ENCODE measurements around the gene IPO7.

The IPO7 gene

DNA sequence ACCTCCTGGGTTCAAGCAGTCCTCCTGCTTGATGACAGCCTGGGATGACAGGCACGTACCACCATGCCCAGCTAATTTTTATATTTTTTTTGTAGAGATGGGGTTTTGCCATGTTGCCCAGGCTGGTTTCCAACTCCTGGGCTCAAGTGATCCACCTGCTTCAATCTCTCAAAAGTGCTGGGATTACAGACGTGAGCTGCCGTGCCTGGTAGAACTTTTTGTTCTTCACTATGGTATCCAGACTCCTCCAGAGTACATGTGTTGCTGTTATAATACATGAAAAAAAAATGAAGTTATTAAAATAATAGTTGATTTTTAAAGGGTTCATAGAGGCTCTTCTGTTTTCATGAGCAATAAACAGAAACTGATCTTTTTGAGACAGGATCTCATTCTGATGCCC, 105.9 kb downstream of the IPO7 start:
- no peak for DNase-seq (ENCODE audit: low read depth, low spot score)

DNA sequence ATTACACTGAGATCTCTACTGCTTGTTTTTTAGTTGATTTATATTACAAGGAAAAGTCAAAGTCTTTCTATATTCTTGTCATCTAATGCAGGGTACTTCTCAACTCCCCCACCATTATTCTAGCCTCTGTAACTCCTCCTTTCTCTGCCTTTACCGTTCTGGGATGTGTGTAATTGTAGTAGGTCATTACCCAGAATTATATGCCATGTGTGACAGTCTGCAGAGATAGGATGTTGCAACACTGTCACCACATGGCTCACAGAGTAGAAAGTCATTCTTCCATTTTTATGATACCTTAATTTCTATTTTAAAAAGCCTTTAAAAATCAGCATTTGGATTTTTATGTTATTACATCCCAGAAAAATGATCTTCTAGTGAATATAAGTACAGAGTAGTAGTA, 109.0 kb downstream of the IPO7 start:
- DNase-seq (ENCODE audit: low read depth, low spot score), result no peak

DNA sequence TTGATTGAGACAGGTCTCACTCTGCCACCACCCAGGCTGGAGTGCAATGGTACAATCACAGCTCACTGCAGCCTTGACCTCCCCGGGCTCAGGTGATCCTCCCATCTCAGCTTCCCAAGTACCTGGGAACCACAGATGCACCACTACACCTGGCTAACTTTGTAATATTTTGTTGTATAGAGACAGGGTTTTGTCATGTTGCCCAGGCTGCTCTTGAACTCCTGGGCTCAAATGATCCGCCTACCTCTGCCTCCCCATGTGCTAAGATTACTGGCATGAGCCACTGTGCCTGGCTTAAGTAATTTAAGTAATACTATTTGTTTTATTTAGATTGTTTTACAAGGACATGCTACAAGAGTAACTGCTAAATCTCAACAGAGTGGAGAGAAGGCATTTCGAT, 109.9 kb downstream of the IPO7 start:
- DNase-seq (ENCODE audit: low read depth, low spot score), result no peak

DNA sequence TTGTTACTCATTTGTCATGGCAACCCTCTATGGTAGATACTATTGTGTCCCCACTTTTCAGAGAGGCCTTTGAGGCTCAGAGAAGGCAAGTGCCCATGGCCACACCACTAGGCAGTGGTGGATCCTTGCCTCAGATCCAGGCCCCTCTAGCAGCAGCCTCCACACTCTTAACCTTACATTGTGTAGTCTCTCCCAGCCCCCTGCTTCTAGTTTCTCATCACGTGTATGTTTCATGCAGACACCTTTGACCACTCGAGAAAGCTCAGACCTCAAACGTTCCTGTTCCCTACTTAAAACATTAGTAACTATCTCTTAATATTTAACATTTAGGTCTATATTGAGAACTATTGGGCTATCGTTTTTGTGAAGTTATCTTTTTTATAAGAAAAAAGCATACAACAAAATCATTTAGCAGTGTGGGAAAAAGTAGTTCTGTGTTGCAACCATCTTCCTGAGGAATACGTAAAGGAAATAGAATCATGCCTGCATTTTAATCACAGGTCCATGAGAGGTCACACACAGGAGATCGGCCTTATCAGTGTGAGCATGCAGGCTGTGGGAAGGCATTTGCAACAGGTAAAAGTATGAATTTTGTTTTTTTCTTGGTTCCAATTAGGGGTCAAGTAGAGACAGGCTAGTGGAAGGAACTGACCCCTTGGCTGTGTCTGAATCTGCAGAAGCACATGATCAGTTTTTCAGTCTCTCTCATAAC, 111.5 kb downstream of the IPO7 start:
- DNase-seq (ENCODE audit: low read depth, low spot score), result no peak

Measured in astrocyte of the hippocampus (primary cell).